K562 (cell line): ENCODE data around the gene HELT. TPM values are rescaled to one million over a fixed set of nuclear protein-coding genes. Genes with fewer than 3 reads are reported as not detected.

ENCODE experiments used
- MGA ChIP-seq: fragments of 450-650 bp; IDR thresholded peaks from 2 replicates; pipeline ENCODE4 v1.6.1; 2016; ENCODE audit warnings: mild to moderate bottlenecking, moderate library complexity
- polyA plus RNA-seq, 8 experiments: library from polyadenylated mRNA; depleted of rRNA in 4 of 8; stranded (reverse) in 5 of 8; unstranded in 3 of 8; fragments of >200 nt; fragmentation: Nextera tagmentation in 2 of 8; fragmentation: Illumina TruSeq in 1 of 8; extraction: Ambion mirVana in 2 of 8; extraction: Trizol in 1 of 8; gene quantifications; 2 replicates each; pipeline versions ENCODE4 v1.2.1 to v1.2.3, GENCODE V29; 2011 to 2014; ENCODE audit warnings: inconsistent platforms in 1 of 8, missing spikeins in 1 of 8
- total RNA-seq, 7 experiments: library from RNA; depleted of rRNA in 6 of 7; stranded (reverse); fragments of >200 nt in 6 of 7; fragmentation: Illumina TruSeq in 2 of 7; extraction: Trizol in 2 of 7; gene quantifications; 2 replicates each; pipeline versions ENCODE4 v1.2.1 to v1.2.3, GENCODE V29; 2011 to 2021; ENCODE audit warnings: low replicate concordance in 1 of 7

The HELT gene
- total and polyA plus RNA-seq, 9 of the 15 experiments (the other 6 are each of a cell fraction or from before 2014, with no cell fraction given), result not detected

- TF ChIP-seq MGA, result no peak
Measured at GRCh38 chr4:185016101-185016940, 2.0 kb upstream of the HELT start (continued).
